Mesangial cell (primary cell): Measurements from ENCODE around the gene PDPR. TPM values are rescaled to one million over a fixed set of nuclear protein-coding genes. Genes with fewer than 3 reads are reported as not detected.

ENCODE experiments used
- total RNA-seq: library from RNA; depleted of rRNA; stranded (reverse); fragments of >200 nt; gene quantifications from 2 replicates; pipeline ENCODE4 v1.2.3, GENCODE V29; 2015

The PDPR gene
- 14.5 and 25.6 TPM in 2 replicates for total RNA-seq

GRCh38 chr16:70113982-70114826, at the start of gene PDPR:
PDPR (plus strand) TSS chr16:70114332; CDS start chr16:70120493, 6,161 bp downstream.

GRCh38 chr16:70173212-70173837, 59.2 kb downstream of the PDPR start, which contains the start of gene CLEC18C:
CLEC18C (plus strand) TSS chr16:70173787; CDS start chr16:70174279, 492 bp downstream.

Other genes starting within 250 kb of the PDPR start
- gene CLEC18A, start 163.0 kb upstream of the PDPR start, total RNA-seq, result 0.65 and 15.8 TPM in 2 replicates
- gene CLEC18C, start 59.5 kb downstream of the PDPR start, total RNA-seq, result 2.1 and 8.5 TPM in 2 replicates
- gene EXOSC6, start 137.6 kb downstream of the PDPR start, total RNA-seq, result 16.5 and 23.6 TPM in 2 replicates
- 120 and 138 TPM in 2 replicates for gene AARS1, start 175.2 kb downstream of the PDPR start, total RNA-seq
- 30.6 and 31.6 TPM in 2 replicates for gene DDX19B, start 184.9 kb downstream of the PDPR start, total RNA-seq
- 36.8 and 39.4 TPM in 2 replicates for gene DDX19A, start 232.6 kb downstream of the PDPR start, total RNA-seq